Measurements from ENCODE around the gene POLD1.

POLD1 gene

GRCh38 chr19:50365434-50366306 lies 18.5 kb upstream of the POLD1 start, which contains the start of gene NAPSA:
Gene NAPSA, minus strand, starts transcription at chr19:50365639. Its CDS starts 18 bp downstream, at chr19:50365621.
- no peak for DNase-seq

- DNase-seq = peak; percentile 30 to 91 (median 76)
These were observed 15.2 kb upstream of the POLD1 start for GRCh38 chr19:50368649-50369570.

- no peak for DNase-seq
These were observed 12.2 kb upstream of the POLD1 start for GRCh38 chr19:50371914-50372475.

GRCh38 chr19:50376166-50377050 lies 7.7 kb upstream of the POLD1 start, which contains the start of gene NR1H2:
Gene NR1H2, plus strand, starts transcription at chr19:50376457. Its CDS starts 1,149 bp downstream, at chr19:50377606.
- DNase-seq = peak; percentile 49 to 98 (median 93)

DNA sequence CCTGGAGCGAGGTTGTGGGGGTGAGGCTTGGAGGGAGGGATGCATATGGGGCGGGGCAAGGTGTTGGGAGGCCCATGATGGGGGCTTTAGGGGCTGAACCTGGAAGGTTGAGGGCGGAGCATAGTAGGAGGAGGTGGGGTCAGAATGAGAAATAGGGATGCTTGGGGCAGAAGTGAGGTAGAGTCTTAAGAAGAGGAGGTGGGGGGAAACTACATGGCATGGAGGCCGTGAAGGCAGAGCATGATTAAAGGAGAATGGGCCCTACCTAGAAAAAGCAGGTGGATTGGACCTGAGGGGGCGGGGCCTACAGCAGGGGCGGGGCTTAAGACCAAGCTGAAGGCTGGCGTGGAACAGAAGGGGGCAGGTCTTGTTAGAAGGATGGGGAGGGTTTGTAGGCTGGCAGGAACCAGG lies 7.1 kb upstream of the POLD1 start:
- DNase-seq = peak in 1 of 58 donors; percentile 11

DNA sequence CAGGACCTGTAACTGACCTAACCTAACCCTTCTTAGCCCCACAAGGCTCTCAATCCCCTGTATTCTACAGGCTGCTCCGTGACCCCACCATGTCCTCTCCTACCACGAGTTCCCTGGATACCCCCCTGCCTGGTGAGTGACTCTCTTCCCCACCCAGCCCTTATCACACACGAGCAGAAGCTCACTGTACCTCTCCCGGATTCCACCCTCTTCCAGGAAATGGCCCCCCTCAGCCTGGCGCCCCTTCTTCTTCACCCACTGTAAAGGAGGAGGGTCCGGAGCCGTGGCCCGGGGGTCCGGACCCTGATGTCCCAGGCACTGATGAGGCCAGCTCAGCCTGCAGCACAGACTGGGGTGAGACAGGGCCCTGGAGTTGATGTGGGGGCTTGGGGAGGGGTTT lies 6.6 kb upstream of the POLD1 start:
- DNase-seq = no peak

- no peak for DNase-seq
These were observed 5.8 kb upstream of the POLD1 start for GRCh38 chr19:50378169-50378862.

- no peak for DNase-seq
These were observed 5.3 kb upstream of the POLD1 start for GRCh38 chr19:50378863-50379236.

- DNase-seq = no peak
These were observed 4.5 kb upstream of the POLD1 start for GRCh38 chr19:50379602-50380001.

DNA sequence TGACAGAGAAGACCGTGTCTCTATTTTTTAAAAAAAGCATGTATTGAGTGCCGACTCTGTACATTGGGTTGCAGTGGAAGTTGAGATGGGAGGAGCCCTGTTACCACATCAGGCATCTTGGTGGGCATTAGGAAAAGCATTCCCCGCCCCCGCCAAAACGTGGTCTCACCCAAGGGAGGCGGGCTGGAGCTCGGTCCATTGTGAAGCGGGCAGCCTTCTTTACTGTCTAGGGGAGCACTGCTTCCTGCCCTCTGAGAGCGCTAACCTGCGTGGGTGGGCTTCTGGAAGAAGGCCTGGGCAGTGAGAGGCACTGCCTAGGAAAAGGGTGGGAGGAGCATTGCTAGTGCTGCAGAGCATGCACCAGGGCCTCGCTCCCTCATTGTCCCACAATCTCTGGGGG lies 4.0 kb upstream of the POLD1 start:
- DNase-seq = no peak

DNA sequence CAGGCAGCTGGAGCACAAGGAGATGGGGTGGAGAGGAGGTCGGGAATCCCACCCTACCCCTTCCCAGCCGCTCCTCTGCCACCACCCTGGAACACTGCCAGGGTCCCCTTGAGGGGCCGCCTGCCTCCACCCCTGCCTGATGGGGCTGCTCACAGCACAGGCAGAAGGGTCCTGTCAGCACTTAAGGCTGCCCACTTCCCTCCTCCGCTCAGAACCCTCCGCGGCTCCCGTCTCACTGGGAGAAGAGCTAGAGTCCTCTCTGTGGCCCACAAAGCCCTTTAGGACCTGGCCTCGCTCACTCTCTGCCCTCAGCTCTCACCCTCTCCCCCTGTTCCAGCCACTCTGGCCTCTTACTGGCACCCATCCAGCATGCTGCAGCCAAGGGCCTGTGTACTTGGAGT lies 3.4 kb upstream of the POLD1 start:
- DNase-seq = peak in 3 of 58 donors; percentile 8 to 14 (median 12)

DNA sequence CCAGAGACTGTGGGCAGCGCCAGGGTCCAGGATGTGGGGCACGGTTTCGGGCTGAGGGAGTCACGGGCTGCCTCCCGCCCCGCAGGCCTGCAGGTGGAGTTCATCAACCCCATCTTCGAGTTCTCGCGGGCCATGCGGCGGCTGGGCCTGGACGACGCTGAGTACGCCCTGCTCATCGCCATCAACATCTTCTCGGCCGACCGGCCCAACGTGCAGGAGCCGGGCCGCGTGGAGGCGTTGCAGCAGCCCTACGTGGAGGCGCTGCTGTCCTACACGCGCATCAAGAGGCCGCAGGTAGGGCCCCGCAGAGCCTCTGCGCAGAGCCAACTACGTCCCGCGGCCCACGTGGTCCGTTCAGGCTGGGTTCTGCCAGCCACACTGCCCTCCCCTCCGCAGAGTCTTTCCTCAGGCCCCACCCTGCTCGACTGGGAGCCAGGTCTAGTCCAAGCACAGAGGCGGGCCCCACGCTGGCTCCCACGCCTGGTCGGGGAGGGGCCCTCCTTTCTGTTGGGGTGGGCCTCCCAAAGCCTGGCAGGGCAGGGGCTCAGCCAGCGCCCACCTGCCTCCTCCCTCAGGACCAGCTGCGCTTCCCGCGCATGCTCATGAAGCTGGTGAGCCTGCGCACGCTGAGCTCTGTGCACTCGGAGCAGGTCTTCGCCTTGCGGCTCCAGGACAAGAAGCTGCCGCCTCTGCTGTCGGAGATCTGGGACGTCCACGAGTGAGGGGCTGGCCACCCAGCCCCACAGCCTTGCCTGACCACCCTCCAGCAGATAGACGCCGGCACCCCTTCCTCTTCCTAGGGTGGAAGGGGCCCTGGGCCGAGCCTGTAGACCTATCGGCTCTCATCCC lies 2.0 kb upstream of the POLD1 start:
- DNase-seq = no peak

DNA sequence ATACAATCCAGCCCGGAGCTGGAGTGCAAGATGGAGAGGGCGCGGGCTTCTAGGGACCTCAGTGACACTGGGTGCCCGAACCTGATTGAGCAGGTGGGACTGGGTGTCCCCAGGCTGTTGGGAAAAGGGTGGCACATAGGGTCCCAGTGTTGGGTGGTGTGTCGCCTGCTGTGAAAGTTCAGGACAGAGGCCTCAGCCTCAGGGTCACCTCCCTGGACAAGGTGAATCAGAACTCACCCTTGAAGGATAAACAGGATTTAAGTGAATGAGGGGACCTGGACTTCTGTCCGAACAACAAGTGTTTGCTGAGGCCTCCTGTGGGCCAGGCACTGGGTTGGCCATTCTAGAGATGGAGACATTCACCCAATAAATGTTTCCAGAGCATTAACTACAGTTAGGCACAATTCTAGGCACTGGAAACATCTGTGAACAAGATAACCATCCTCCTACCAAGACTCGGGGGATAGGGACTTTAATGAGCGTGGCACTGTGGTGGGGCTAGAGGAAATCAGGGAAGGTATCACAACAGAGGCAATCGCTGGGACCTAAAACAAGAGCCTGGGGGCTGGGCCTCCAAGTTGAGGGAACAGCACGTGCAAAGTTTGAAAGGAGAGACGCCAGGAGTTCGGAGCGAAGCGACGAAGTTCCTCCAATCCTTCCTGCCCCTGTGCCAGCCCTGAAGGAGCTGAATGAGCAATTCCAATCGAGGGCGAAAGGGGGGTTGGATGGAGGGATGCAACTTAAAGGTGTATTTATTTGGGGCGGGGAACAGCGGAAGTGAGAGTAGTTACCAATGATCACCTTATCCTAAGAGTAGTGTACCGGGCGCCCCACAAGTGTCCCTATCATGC lies 921 bp upstream of the POLD1 start:
- peak in 3 of 58 donors; percentile 20 to 49 (median 27) for DNase-seq

GRCh38 chr19:50384685-50385535 lies 763 bp downstream of the POLD1 start:
- no peak for DNase-seq

DNA sequence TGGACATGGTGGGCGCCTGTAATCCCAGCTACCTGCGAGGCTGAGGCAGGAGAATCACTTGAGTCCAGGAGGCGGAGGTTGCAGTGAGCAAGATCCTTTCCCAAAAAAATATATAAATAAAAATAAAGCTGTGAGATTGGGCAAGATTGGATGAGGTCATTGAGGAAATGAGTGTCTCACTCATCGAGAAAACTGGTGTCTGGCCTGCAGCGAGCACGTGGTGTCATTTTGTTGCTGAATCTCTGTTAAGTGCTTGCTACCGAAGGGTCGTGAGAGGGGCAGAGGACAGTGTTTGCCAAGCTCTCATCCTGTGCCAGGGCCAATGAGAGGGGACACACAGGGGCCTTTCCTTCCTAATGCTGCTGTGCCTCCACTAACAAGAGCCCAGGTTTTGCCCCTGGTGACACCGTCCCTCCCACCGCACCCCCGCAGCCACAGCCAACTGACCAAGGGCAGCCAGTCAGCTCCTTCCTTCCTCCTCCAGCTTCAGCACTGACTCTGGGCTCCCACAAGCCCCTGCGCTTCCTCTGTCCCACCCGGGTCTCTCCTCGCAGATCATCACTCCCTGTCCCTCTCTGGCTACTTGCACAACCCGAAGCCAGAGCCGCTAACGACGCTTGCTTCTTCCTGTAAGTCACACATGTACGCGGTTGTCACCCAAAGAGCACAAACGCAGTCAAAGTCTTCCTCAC lies 3.2 kb downstream of the POLD1 start:
- DNase-seq = peak in 13 of 58 donors; percentile 8 to 50 (median 32)

DNA sequence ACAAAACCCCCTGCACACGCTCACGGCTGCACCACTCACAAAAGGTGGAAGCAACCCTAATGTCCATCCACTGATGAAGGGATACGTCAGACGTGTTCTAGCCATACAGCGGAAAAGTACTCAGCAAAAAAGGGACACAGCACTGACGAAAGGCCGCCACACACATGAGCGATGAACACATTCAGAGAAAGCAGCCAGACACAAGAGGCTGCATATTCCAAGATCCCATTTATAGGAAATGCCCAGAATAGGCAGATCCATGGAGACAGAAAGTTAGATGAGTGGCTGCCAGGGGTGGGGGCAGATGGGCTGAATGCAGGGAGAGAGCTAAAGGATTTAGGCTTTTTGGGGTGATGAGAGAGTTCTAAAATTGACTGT lies 3.7 kb downstream of the POLD1 start:
- DNase-seq = peak in 24 of 58 donors; percentile 7 to 68 (median 31)
